Measurements from ENCODE around the gene CYP4F22.

GRCh38 chr19:15475169-15475568 is 33.2 kb upstream of the CYP4F22 start:
- TF ChIP-seq CTCF (IDR thresholded peaks at IDR 0.05) (no peak), POLR2A (IDR thresholded peaks at IDR 0.05) (no peak), EP300 (IDR thresholded peaks at IDR 0.05) (no peak)

All from tibial nerve (tissue), 4 donors.